Activated CD4-positive, CD25-positive, alpha-beta regulatory T cell treated with anti-CD3 and anti-CD28 coated beads, Interleukin-2, amount 50 U/mL, for 16 hours (primary cell): Measurements from ENCODE around the gene COX14.
A peak's percentile ranks its signal among the peaks of the same experiment; 100 is the strongest.

ENCODE experiments used
- DNase-seq: peaks from one replicate; pipeline ENCODE4 v3.0.0-alpha.2; 2020; ENCODE audit warnings: low read depth, low spot score

The COX14 gene

DNA sequence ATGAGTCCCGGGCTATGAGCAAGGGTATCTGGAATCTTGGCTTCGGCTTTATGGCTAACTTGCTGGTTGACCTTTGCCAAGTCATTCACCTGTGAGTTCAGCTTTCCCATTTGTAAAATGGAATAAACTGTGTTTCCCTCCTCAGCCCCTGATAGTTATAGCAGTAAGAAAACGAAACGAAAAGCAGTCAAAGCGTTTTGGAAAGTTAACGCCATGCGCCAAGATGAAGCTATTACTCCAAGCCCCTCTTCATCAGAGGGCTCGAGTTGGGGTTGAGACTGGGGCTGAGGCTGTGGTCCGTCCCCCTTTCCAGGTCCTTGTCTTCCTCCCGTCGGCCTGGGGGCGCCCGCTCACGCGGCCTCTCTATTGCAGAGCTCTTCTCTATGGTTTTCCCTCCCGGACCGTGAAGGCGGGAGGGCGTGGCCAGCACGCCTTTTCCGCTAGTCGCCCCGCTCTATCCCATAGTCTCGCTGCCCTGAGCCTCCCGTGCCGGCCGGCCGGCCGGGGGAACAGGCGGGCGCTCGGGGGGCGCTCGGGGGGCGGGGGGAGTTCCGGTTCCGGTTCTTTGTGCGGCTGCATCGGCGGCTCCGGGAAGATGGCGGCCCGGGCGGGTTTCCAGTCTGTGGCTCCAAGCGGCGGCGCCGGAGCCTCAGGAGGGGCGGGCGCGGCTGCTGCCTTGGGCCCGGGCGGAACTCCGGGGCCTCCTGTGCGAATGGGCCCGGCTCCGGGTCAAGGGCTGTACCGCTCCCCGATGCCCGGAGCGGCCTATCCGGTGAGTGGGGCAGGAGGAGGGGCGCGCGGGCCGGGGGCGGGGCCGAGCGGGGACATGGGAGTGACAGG, 27.0 kb upstream of the COX14 start, which contains the start of gene SMARCD1:
SMARCD1 (plus strand) TSS at position 568 of the 840 bp plus-strand sequence; CDS start at position 596, 28 bp downstream.
- DNase-seq, result peak; percentile 68

DNA sequence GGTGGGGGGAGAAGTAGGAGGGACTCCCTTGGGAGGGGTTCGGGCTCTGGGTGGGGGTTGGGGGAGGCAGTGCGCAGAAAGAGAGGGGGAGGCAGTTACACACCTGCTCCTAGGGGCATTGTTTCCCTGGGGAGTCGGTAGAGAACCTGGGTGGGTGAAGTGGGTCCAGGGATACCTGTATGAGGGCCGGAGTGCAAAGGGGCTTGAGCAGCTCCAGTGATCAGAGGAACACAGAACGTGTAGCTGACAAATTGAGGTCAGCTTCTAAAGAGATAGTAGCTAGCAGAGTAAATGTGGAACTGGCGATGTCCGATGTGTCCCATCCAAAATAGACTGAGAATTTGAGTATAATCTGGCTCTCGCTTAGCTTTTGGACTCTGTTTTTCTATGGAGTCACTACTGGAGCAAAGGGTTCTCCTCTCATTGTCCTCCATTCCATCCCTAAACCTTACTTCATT, 26.4 kb upstream of the COX14 start:
- DNase-seq, result no peak

DNA sequence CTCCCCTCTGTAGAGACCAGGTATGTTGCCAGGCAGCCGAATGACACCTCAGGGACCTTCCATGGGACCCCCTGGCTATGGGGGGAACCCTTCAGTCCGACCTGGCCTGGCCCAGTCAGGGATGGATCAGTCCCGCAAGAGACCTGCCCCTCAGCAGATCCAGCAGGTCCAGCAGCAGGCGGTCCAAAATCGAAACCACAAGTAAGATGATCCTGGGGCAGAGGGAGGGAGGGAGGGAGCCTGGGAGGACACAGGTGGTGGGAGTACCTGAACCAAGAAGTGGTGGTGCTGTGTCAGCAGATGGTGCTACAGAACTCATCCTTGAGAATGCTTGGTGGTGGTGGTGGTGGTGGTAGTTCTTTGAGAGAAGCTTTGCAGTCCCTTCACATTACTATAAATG, 25.9 kb upstream of the COX14 start:
- no peak for DNase-seq

DNA sequence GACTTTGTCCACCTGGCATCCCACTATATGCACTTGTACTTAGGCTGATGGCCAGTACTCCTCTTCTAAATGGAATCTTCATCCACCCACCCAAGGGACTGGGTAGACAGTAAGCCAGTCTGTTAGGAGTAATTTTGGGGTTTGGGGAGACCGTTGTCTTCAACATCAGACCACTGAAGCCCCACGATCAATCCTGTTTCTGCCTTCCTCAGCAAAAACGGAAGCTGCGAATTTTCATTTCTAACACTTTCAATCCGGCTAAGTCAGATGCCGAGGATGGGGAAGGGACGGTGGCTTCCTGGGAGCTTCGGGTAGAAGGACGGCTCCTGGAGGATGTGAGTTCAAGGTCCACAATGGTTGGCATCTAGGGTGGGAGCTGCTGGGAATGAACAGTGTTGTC, 24.9 kb upstream of the COX14 start:
- DNase-seq, result no peak

DNA sequence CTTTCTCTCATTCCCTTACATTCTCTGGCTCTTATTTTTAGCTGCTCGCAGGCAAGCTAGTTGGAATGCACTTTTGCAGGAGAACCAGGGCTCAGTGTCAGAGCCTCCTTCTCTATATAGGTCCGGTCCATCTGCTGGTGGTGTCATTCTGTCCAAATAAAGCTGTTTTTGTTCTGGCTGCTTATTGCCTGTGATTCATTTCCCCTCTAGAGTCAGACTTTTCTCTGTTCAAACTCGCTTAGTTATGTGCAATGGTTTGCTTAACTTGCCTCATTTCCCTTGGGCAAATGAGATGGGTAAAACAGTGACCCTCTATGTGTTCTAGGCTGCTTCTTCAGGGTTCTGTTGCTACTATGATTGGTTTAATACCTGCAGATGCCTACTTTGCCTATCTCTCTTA, 24.0 kb upstream of the COX14 start:
- no peak for DNase-seq

DNA sequence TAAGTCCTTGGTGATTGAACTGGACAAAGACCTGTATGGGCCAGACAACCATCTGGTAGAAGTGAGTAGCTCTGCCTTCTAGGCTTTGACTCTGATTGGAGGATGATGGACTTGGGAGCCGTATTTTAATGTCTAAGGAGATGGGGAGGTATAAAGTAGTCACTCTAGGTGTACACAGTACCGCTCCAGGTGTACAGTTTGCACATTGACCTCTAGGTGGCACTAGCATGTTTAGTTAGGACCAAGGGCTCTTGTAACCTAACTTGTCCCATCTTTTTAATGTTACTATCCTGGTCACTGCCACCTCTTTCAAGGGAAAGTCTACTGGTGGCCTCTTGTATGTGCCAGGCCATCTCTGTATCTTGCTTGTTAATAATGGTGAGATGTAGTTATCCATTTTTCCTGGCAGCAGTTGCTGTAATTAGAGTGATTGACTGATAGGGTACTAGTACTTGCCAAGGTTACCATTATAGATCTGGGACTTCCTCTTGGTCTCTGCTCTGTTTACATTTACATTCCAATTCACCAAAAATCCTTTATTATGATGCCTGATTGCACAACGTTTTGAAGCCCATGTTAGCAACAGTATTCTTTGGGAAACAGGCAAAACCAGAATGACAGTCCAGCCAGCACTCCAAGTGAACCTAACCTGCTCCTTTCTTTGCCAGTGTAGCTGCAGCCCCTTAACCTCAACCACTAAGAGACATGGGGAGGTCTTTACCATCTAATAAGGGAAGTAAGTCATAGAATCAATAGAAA, 23.3 kb upstream of the COX14 start:
- peak; percentile 37 for DNase-seq

DNA sequence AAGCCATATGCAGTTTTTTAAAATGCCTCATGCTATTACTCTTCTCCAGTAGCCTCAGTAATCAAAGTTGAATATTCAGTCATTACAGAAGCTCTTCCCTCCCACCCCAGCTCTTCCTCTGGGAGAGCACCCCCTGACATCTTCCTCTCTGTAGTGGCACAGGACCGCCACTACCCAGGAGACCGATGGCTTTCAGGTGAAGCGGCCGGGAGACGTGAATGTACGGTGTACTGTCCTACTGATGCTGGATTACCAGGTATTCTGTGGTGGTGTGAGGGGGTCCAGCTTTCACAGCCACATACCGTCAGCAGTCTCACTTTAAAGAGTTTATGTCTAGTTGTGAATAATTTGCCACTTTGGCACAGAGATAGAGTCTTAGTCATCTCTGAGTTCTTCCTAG, 22.3 kb upstream of the COX14 start:
- no peak for DNase-seq

DNA sequence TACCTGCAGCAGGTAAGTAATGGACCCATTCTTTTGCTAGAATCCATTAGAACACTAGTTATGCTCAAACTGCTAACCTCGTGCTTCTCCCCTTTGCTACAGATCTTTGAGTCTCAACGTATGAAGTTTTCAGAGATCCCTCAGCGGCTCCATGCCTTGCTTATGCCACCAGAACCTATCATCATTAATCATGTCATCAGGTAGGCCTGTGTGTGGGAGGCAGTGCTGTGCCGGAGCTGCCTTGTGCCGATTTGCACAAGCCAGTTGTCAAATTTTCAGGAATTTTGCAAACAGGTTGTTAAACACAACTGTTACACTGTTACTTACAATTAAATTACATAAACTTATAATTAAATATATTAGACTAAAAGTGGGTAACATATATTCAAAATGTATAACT, 21.6 kb upstream of the COX14 start:
- DNase-seq, result no peak

DNA sequence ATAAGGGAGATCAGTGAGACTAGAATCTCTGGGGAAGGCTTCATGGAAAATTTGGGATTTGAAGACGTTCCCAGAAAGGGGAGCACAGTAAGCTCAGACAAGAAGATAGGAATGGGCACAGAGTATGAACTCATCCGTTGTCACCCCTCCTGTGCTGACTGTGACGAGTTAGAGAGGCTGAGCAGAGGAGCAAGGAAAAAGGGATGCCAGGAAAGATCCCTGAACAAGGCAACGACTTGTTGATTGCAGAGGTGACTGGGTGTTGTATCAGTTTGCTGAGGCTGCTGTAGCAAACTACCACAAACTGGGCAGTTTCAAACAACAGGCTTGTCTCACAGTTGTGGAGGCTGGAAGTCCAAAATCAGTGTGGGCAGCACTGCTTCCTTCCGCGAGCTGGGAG, 14.1 kb upstream of the COX14 start:
- DNase-seq, result no peak

DNA sequence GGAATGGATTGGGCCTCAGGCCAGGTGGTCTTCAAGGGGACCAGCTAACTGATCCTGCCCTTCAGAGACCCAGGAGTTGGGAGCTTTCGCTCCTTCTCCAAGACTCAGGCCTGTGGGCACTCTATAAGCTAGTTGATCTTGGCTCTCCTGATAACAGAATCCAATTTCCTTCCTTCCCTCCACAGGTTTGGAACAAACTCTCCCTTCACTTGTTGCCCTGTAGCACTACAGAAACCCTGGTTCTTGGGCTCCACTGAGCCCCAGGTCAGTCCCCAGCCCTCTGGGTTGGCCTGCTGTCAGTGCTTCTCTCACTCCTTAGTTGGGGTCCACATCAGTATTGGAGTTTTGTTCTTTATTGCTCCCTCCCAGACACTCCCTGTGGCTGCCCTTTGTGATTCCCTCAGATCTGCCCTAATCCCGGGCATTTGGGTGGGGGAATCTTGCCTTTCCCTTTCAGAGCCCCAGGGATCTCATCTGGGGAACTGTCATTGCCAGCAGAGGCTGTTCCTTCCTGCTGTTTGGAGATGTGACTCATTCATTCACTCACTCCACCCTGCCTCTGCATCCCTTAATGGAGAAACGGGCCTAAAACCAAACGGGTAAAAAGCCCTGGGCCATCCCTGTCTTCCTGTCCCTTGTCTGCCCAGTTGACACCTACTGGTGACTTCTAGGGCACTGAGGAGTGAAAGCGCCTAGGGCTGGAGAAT, 12.6 kb upstream of the COX14 start:
- DNase-seq, result no peak

DNA sequence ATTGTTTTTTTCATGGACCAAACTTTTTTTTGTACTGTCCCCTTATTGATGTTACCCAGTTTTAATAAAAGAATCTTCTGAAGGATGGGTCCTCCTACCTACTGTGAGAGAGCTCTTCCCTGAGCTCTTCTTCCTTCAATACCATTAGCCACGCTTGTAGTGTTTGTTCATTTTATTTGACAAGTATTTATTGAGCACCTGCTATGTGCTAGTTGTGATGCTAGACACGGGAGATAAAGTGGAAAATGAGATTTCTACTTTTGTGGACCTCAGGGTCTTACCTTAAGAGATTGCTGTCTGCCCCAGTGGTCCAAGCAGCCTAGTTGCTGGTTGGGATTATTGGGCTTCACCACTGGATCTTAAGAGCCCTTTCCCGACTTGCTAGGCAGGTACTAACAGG, 11.5 kb upstream of the COX14 start:
- DNase-seq, result no peak

DNA sequence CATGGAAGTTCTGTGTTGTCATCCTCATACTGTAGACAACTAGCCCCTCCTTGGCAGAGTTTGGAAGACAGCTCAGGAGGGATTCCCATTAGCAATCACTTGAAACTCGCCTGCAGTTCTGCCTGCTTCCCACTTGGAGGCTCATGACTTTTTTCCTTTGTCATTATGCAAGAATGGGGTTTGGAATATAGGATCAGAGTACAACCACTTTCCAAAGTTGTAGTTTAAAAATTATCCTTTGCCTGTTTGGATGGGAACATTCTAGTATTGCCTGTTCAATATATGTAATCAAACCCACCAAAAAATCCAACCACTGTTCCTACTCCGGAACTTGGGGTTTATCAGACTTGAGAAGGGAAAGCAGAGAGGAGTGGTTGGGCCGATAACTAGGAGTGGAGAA, 10.4 kb upstream of the COX14 start:
- DNase-seq, result no peak

DNA sequence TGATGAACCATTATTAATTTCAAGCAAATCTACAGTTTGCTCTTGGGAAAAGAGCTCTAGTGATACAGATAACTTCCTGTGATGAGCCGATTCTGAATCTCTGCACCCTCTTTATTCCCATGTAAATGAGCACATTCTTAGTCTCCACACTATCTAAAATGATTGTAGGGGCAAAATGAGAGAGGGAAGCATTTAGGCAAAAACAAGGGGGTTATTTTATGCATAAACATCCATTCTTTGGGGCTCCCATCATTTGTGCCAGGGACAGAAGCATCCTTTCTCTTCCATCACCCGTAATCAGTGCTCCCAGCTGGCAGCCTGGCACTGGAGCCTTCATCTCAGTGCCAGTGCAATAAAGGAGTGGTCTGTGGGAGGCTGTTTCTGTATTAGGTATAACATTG, 9.9 kb upstream of the COX14 start:
- no peak for DNase-seq

DNA sequence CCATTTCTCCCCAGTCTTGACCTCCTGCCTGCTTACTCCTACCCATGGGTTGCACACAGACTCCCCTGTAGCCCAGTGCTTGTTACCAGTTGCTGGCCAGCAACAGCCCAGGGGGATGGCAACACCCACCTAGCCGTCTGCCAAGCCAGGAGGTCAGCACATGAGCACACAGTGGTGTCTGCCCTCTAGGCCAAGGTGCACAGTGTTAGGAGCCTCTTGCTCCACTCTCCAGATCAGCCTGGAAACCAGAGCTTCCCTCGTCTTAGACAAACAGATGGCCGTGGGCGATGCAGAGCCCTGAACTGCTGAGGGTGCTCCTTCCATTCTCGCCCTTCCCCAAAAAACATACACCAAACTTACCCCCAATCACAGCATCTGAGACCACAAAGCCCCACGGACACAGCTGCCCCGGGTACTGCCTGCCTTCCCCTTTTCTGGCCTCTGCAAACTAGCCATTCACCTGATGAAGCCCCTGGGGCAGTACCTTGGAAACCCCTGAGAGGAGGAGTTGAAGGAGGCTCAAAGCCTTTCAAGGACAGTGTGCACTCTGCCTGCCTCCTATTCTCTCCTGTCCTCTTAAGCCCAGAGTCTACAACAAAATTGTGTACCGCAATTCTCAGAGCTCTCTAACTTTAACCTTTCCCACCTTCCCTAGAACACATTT, 9.3 kb upstream of the COX14 start:
- no peak for DNase-seq

DNA sequence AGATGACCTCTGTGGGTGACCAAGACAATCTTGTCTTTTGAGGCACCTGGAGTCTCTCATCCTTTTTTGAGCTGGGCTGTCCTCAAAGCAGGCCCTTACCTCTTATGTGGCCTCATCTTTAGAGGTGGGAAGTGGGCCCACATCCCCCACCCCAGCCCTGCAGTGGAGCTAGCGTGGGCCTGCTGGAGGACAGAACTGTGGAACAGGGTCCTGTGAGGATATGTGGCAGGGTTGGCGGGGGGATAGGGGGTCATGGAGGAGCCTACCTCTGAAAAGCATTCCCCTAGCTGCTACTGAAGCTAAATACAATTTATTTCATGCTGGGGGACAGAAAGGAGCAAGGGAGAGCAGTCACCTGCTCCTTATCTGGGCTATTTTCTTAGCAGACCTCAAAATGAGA, 8.7 kb upstream of the COX14 start:
- DNase-seq, result no peak

DNA sequence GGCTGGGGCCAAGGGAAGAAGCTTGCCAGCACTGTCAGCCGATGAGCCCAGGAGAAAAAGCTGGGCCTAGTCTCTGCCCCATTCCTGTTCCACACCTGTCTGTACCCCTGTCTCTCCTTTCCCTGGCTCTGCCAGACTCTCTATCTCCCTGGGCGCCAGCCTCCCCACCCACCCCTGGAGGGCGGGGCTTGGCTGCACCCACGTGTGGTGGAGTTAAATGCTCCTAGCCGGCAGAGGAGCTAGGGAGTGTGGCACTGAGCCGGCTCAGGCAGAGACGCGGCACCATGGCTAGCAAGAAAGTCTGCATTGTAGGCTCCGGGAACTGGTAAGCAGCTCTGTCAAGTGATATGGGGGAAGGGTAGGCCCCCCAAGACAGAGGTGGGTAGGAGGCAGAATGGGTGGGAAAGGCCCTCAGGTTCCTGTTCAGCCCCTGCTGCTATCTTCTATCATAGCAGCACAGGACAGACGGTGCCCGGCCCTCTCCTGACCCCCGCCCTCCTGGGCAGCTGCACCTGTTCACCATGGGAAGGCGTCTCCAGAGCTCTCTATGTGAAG, 8.2 kb upstream of the COX14 start, which contains the start of gene GPD1:
GPD1 (plus strand) TSS at position 242 of the 555 bp plus-strand sequence; CDS start at position 285, 43 bp downstream.
- DNase-seq, result no peak

DNA sequence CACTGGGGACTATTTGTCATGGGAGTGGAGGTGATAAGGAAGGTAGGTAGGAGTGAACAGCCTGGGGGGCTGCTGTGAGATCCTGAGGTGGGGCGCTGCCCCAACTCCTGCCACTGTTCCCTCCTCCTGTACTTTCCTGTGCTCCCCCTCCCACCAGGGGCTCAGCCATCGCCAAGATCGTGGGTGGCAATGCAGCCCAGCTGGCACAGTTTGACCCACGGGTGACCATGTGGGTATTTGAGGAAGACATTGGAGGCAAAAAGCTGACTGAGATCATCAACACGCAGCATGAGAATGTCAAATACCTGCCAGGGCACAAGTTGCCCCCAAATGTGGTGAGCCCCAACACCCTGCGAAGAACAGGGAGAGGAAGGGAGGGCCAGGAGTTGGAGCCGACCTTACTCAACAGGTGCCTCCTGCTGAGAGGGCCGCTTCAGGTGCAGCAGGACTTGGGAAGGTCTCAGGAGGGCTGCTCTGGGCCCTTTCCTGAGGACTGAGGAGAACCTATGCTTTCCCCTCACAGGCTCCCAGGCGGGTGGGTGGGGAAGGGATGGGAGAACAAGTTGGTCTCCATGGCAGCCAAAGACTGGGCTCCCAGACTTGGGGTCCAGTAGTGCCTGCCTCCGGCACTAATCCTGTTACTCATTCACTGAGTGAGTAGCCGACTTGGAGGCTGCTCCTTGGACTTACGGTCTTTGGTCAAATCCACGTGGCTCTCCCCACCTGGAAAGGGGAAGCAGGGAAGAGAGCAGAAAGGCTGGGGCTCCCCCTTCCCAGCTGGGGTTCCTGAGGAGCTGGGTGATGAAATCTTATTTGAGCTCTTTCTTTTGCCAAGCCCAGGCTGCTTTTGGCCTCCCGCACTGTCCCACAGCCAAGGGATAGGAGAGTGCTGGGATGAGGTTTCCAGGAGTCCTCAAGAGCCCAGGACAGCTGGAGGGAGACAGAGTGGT, 7.3 kb upstream of the COX14 start:
- DNase-seq, result no peak

DNA sequence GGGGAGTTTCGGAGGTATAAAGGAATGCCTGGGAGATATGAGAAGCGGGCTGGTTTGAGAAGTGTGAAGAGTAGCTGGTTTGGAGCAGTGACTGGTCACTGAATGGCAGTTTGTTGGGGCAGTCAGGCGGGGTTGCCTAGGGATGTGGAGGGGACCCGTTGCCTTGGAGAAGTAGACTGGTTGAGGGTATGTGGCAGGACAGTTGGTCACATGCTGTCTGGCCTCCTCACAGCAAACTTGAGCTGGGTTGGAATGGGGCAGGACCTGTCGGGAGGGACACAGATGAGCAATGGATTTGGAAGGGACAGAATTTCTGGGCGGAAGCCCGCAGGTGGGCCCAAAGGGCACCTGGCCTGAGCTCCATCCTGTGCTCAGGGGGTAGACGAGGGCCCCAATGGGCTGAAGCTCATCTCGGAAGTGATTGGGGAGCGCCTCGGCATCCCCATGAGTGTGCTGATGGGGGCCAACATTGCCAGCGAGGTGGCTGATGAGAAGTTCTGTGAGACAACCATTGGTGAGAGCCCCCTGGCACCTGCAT, 6.1 kb upstream of the COX14 start:
- DNase-seq, result no peak

DNA sequence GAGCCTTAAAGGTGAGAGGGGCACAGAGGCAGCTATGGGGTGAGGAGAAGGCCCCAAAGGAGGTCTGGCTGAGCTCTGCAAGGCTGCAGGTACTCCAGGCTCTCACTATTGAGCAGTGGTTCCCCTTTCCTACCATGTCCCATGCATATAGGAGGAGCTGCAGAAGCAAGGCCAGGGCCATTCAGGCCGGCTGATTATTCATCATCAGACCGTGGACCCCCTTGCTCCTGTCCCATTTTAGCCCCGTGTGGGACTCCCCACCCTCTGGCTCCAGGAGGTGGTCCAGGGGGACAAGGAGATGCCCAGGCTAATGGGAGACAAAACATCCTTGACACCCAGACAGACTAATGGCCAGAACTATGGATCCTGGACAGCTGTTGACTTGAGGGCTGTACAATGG, 5.1 kb upstream of the COX14 start:
- no peak for DNase-seq
